GM19351 (cell line): ENCODE results near the gene HEG1.
A peak's percentile ranks its signal among the peaks of the same experiment; 100 is the strongest.

Source experiments
- ATAC-seq: cut with Tn5 transposase; IDR thresholded peaks from one replicate; pipeline ENCODE4 v1.9.1; 2021; ENCODE audit warnings: mild to moderate bottlenecking, moderate library complexity; ENCODE audit not compliant: unreplicated experiment

Gene HEG1

GRCh38 chr3:125050488-125051090, 5.2 kb downstream of the HEG1 start:
- ATAC-seq: no peak

GRCh38 chr3:125048282-125048681, 7.5 kb downstream of the HEG1 start:
- ATAC-seq: no peak

- no peak for ATAC-seq
These were observed 9.8 kb downstream of the HEG1 start for GRCh38 chr3:125045965-125046364.

GRCh38 chr3:125045194-125045593, 10.6 kb downstream of the HEG1 start:
- no peak for ATAC-seq

GRCh38 chr3:125043599-125044151, 12.1 kb downstream of the HEG1 start:
- ATAC-seq: no peak

GRCh38 chr3:125042725-125043406, 12.9 kb downstream of the HEG1 start:
- ATAC-seq: no peak

GRCh38 chr3:125039131-125040100, 16.4 kb downstream of the HEG1 start:
- no peak for ATAC-seq

- ATAC-seq: no peak
These were observed 18.2 kb downstream of the HEG1 start for GRCh38 chr3:125037498-125038150.

GRCh38 chr3:125035217-125035616, 20.6 kb downstream of the HEG1 start:
- peak; percentile 69 for ATAC-seq

GRCh38 chr3:125033616-125034015, 22.2 kb downstream of the HEG1 start:
- no peak for ATAC-seq

GRCh38 chr3:125033135-125033534, 22.7 kb downstream of the HEG1 start:
- ATAC-seq: no peak

GRCh38 chr3:125032683-125033082, 23.1 kb downstream of the HEG1 start:
- ATAC-seq: no peak

GRCh38 chr3:125032100-125032643, 23.6 kb downstream of the HEG1 start:
- no peak for ATAC-seq

GRCh38 chr3:125031544-125031943, 24.3 kb downstream of the HEG1 start:
- no peak for ATAC-seq

- no peak for ATAC-seq
These were observed 27.1 kb downstream of the HEG1 start for GRCh38 chr3:125028657-125029056.

GRCh38 chr3:125025642-125026041, 30.2 kb downstream of the HEG1 start:
- no peak for ATAC-seq

GRCh38 chr3:125024817-125025216, 31.0 kb downstream of the HEG1 start:
- ATAC-seq: no peak

- ATAC-seq: no peak
These were observed 31.8 kb downstream of the HEG1 start for GRCh38 chr3:125023833-125024555.

- ATAC-seq: no peak
These were observed 33.6 kb downstream of the HEG1 start for GRCh38 chr3:125022206-125022605.

GRCh38 chr3:125019271-125019670, 36.5 kb downstream of the HEG1 start:
- no peak for ATAC-seq
